Skin epidermis (tissue), 12 donors: ENCODE data around the gene UBXN11.

ENCODE experiments used
- H3K27ac ChIP-seq, 21 experiments: fragments of 200-600 bp; sonication (generic) in 11 of 21; one replicate each; pipeline ENCODE4 v1.5.0; 2020; ENCODE audit warnings: mild to moderate bottlenecking in 3 of 21, inconsistent platforms in 2 of 21, moderate library complexity in 2 of 21
- H3K4me3 ChIP-seq, 7 experiments: fragments of 200-600 bp; sonication (generic) in 2 of 7; one replicate each; pipeline ENCODE4 v1.5.0; 2020; ENCODE audit warnings: inconsistent platforms in 2 of 7, mild to moderate bottlenecking in 2 of 7, moderate library complexity in 1 of 7

The UBXN11 gene

DNA sequence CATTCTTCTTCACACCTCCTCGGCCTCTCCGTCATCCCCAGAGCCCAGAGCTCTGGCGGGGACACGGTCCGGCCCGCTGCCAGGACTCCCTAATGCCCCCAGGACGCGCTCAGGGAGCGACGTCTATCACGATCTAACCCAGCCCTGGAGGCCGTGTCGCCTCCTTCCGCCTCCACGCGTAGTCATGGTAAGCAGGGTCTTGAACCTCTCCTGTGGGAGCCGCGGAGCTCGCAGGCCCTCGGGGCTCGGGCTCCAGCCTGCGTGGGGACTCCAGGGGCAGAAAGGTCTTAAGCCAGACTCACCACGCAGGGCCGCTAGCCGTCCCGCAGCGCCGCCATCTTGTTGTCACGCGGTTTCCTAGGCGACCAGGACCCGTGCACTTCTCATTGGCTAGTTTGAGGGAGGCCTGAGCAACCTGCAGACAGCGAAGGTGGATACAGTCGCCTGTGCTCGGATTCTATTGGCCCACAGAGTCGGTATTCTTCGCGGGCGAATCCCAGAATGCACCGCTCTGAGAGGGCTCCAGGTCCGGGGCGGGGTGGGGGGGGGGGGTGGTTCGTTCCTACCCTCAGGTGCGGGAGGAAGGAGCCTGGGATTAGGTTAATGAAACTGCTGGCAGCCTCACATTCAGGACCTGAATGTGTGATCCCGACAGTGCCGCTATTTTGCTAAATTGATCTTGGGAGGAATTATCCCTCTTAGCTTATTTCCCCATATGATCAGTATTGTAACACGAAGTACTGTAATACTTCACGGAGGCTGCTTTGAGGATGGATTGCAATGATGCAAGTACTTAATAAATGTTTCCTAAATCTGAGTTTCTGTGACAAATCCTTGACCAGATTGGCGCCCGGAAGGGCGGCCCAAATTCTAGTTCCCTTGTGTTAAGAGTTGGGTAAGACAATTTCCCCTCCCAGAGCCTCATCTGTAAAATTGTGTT, at the start of gene UBXN11:
UBXN11 (minus strand) TSS at position 347 of the 940 bp plus-strand sequence. CDS start 3,753 bp downstream, outside the sequence.
- Histone ChIP-seq H3K4me3 (peak within 1 kb of the TSS; percentile 51 to 96 (median 73)), H3K27ac (peak within 1 kb of the TSS in 20 of 21 experiments; percentile 23 to 86 (median 70))

- peak overlapping the region in 11 of 21 experiments; percentile 16 to 68 (median 37) for H3K27ac ChIP-seq
- H3K4me3 ChIP-seq: no peak overlapping the region
Observed at GRCh38 chr1:26356106-26356505, 49.7 kb upstream of the UBXN11 start.

DNA sequence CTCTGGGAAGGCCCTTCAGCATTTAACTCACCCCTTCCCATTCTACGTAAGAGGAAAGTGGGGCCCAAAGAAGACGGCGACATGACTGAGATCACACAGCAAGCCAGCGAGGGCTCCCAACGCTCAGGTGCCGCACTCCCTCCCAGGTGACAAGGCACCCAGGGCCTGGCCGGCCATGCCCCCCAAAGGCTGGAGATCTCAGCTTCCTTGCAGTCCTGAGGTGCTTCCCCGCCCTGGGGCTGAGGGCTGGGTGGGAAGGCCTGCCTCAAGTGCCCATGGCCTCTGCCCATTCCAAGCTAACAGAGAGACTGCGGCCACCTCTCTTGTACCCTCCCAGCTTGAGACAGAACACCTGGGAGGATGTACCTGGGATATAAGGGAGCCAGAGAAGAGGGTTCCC, 48.5 kb upstream of the UBXN11 start:
- Histone ChIP-seq H3K27ac (peak overlapping the region in 7 of 21 experiments; percentile 39 to 87 (median 57)), H3K4me3 (no peak overlapping the region)

DNA sequence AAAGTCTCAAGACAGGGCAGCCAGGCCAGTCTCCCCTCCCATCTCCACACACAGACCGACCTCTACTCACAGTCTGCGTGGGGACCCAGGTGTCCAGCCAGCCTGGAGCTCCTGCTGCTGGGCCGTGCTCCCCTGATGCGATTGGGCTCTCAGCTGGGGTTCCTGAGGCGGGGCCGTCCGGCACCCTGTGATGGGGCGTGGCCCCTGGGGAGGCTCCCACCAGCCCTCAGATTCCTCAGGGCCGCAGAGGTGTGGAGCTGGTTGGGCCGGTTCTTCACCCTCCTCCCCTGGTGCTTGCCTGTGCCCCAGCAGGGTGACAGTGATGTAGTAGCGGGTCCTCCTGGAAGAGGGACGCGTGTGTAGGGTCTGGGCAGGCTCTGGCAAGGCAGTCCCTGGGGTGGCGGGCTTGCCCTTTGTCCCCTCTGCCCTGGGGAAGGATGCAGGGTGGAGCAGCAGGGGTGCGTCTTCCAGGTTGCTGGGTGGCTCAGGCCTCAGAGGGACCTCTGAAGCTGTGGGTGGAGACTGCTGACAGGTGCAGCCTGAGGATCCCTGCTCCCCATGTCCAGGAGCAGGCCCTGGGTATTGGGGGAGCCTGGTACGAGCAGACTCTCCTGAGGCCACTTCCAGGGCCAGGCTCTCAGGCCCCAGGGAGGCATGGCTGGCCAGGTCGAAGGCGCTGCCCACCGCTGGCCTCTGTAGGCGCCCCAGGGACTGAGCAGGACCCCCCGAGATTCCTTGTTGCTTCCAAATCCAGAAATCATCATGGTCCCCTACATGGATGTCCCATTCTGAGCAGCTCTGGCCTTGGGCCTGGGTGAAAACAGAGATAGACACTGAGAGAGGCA, 47.8 kb upstream of the UBXN11 start, which contains the start of gene CRYBG2:
CRYBG2 (minus strand) TSS at position 155 of the 845 bp plus-strand sequence. CDS start 7,473 bp downstream, outside the sequence.
- Histone ChIP-seq H3K27ac (peak within 1 kb of the TSS in 20 of 21 experiments; percentile 36 to 87 (median 70)), H3K4me3 (peak within 1 kb of the TSS; percentile 9 to 34 (median 25))

DNA sequence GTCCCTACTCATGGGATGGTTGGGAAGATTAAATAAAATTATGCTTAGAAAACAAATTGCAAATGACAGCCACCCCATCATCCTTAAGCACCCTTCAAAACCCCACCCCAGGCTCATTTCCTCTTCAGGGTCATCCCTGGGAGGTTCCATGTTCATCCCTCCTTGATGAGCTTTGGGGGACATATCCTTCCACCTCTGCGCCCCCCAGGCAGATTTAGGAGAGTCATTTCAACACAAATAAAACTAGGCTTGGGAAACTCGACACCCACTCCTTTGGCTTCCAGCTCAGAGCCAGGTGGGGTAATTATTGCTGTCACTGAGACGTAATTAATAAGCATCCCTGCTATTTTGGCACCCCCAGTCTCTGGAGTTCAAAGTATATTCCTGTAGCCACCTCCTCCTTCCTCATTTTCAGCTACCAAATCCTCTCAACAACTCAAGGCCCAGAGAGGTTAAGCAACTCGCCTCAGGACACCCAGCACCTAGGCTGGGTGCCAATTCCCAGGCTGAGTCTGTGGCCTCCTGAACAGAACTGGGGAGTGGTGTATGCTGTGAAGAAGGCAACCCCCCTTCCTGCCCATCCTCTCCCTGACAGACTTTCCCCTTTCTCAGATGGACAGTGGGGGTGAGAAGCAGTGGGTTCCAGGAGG, 46.9 kb upstream of the UBXN11 start:
- H3K4me3 ChIP-seq: peak overlapping the region; percentile 9 to 34 (median 25)
- H3K27ac ChIP-seq: peak overlapping the region in 19 of 21 experiments; percentile 12 to 87 (median 70)

- Histone ChIP-seq H3K27ac (peak overlapping the region in 19 of 21 experiments; percentile 4 to 86 (median 70)), H3K4me3 (peak overlapping the region in 5 of 7 experiments; percentile 24 to 34 (median 27))
Observed at GRCh38 chr1:26352338-26352679, 45.9 kb upstream of the UBXN11 start.

GRCh38 chr1:26351590-26352337, 45.3 kb upstream of the UBXN11 start:
- peak overlapping the region in 4 of 7 experiments; percentile 24 to 34 (median 28) for H3K4me3 ChIP-seq
- peak overlapping the region in 18 of 21 experiments; percentile 4 to 86 (median 70) for H3K27ac ChIP-seq

GRCh38 chr1:26350701-26351589, 44.5 kb upstream of the UBXN11 start:
- no peak overlapping the region for H3K4me3 ChIP-seq
- H3K27ac ChIP-seq: peak overlapping the region in 8 of 21 experiments; percentile 14 to 86 (median 70)

- no peak overlapping the region for H3K4me3 ChIP-seq
- peak overlapping the region in 2 of 21 experiments; percentile 14 to 86 for H3K27ac ChIP-seq
Observed at GRCh38 chr1:26350343-26350700, 43.9 kb upstream of the UBXN11 start.

GRCh38 chr1:26349877-26350244, 43.4 kb upstream of the UBXN11 start:
- H3K4me3 ChIP-seq: no peak overlapping the region
- no peak overlapping the region for H3K27ac ChIP-seq

DNA sequence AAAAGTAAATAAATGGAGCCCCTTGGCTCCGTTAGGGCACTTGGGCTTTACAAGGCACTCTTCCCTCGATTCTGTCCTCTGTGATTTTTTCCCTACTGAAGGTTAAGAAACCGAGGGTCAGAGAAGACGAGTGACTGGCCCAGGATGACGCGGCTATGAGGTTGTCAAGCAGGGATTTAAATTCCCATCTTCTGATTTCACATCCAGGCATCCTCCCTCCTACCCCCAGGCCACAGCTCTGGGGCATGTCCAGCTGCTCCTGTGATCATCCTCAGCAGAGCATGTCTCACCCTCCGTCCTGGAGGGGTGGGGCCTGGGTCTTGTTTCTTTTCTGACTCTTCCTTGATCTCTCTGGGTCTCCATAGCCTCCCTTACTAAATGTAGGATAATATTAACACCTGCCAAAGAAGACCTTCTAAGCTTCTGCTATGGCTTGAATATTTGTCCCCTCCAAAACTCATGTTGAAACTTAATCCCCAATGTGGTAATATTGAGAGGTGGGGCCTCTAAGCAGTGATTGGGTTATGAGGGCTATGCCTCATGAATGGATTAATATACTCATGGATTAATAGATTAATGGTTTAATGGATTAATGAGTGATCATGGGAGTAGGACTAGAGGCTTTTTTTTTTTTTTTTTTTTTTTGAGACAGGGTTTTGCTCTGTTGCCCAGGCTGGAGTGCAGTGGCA, 42.9 kb upstream of the UBXN11 start:
- no peak overlapping the region for H3K27ac ChIP-seq
- no peak overlapping the region for H3K4me3 ChIP-seq

- H3K27ac ChIP-seq: no peak overlapping the region
- H3K4me3 ChIP-seq: no peak overlapping the region
Observed at GRCh38 chr1:26346274-26347033, 40.0 kb upstream of the UBXN11 start.

GRCh38 chr1:26345718-26346117, 39.3 kb upstream of the UBXN11 start:
- Histone ChIP-seq H3K4me3 (no peak overlapping the region), H3K27ac (no peak overlapping the region)

- Histone ChIP-seq H3K27ac (no peak overlapping the region), H3K4me3 (no peak overlapping the region)
Observed at GRCh38 chr1:26344147-26344920, 37.9 kb upstream of the UBXN11 start.

- no peak overlapping the region for H3K27ac ChIP-seq
- no peak overlapping the region for H3K4me3 ChIP-seq
Observed at GRCh38 chr1:26340047-26340481, 33.6 kb upstream of the UBXN11 start.

DNA sequence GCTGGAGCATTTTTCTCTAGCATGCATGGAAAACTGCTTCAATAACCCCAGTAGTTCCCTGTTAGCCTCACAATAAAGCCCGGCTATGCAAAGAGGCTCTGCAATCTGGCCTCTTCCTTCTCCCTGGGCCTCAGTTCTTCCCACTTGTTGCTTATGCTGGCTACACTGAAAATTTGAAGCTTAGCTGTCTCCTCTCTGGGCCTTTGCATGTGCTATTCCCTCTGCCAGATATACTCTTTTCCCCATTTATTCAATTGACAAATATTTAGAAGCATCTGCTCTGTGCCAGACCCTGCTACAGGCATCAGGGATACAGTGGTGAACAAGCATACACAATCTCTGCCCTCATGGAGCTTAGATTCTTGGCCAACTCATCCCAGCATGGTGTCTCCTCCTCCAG, 32.2 kb upstream of the UBXN11 start:
- H3K4me3 ChIP-seq: no peak overlapping the region
- no peak overlapping the region for H3K27ac ChIP-seq
